IPS-15b (cell line): ENCODE measurements around the gene ZCCHC9.
"Not testable (repeated sequence)": the region's sequence is repeated elsewhere in the genome, so short reads cannot be mapped to it uniquely, and the experiment has no call there.

Experiments
- H3K27me3 ChIP-seq: one replicate; pipeline ENCODE4 v1.6.1; 2013; ENCODE audit warnings: low read length; ENCODE audit not compliant: control insufficient read depth, insufficient read depth
- H3K36me3 ChIP-seq: one replicate; pipeline ENCODE4 v1.6.1; 2013; ENCODE audit warnings: low read length; ENCODE audit not compliant: control insufficient read depth, insufficient read depth
- H3K4me1 ChIP-seq: one replicate; pipeline ENCODE4 v1.6.1; 2013; ENCODE audit warnings: mild to moderate bottlenecking, low read length; ENCODE audit not compliant: control insufficient read depth, insufficient read depth
- H3K4me3 ChIP-seq: one replicate; pipeline ENCODE4 v1.5.1; 2013; ENCODE audit warnings: low read depth, low read length
- H3K9ac ChIP-seq: one replicate; pipeline ENCODE4 v1.6.1; 2013; ENCODE audit warnings: low read depth, mild to moderate bottlenecking, low read length
- H3K9me3 ChIP-seq: one replicate; pipeline ENCODE4 v1.6.1; 2013; ENCODE audit warnings: mild to moderate bottlenecking, low read length; ENCODE audit not compliant: control insufficient read depth, insufficient read depth

The ZCCHC9 gene

DNA sequence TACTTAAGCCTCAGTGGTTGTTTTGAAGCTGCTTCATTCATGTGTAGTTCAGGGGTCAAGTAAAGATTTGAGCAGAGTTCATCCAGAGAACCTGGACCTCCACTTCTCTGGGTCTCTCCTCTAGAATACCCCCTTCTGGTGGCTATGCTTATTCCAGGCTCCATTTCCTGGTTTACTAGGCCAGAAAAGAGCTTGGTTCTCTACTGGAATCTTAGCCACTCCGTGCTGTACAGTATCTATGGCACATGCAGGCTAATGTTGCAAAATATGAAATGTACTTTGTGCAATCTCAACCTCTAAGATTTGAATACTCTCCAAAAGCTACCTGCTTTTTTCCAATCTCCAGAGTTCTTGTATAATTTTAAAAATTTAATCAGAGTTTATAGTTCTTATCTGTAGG lies 17.4 kb upstream of the ZCCHC9 start:
- Histone ChIP-seq H3K4me3 (no peak overlapping the region), H3K36me3 (no peaks in the 10 kb centered on the region), H3K9ac (no peak overlapping the region), H3K4me1 (no peaks in the 10 kb centered on the region), H3K9me3 (no peaks in the 10 kb centered on the region), H3K27me3 (no peaks in the 10 kb centered on the region)

DNA sequence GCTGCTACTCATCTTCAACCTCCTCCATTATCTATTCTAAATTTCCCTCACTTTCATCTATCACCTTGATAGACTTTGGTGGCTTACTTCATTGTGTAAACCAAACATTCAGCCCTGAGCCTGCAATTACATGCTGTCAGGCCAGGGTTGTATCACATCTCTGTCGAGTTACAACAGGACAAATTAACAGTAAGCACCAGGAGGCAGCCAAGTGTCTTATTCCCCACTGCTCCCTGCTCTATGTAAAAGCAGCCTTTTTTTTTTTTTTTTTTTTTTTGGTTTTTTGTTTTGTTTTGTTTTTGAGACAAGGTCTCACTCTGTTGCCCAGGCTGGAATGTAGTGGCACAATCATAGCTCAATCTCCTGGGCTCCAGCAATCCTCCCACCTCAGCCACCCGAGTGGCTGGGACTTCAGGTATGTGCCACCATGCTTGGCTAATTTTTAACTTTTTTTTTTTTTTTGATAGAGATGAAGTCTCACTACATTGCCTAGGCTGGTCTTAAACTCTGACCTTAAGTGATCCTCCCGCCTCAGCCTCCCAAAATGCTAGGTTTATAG lies 15.2 kb upstream of the ZCCHC9 start:
- Histone ChIP-seq H3K9me3 (no peaks in the 10 kb centered on the region), H3K4me3 (no peak overlapping the region), H3K4me1 (no peaks in the 10 kb centered on the region), H3K36me3 (no peaks in the 10 kb centered on the region), H3K27me3 (no peaks in the 10 kb centered on the region), H3K9ac (no peak overlapping the region)

DNA sequence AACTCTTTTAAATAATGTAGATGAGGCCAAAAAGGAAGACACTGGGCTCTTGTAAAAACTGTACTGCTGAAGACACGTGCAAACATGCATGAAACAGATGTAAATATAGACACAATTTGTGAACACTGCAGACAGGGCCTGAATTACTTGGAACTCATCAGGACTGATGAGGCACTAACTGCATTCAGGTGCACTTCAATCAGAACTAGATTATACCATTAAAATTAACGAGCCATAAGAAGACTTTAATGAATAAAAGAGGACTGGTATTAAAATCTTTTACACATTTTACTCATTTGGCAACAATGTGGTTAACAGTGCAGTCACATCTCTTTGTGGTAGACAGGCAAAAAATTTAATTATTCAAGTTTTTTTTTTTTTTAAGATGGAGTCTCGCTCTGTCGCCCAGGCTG lies 13.4 kb upstream of the ZCCHC9 start:
- H3K4me1 ChIP-seq = no peaks in the 10 kb centered on the region
- H3K9ac ChIP-seq = no peak overlapping the region
- H3K9me3 ChIP-seq = no peaks in the 10 kb centered on the region
- H3K4me3 ChIP-seq = no peak overlapping the region
- no peaks in the 10 kb centered on the region for H3K36me3 ChIP-seq
- H3K27me3 ChIP-seq = no peaks in the 10 kb centered on the region

DNA sequence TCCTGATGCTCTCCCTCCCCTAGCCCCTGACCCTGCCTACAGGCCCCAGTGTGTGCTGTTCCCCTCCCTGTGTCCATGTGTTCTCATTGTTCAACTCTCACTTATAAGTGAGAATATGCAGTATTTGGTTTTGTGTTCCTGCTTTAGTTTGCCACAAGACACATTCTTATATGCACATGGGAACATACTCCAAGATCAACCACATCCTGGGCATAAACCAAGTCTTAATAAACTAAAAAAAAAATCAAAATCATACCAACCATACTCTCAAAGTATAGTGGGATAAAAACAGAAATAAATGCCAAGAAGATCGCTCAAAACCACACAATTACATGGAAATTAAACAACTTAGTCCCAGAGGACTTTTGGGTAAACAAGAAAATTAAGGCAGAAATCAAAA lies 11.2 kb upstream of the ZCCHC9 start:
- H3K4me3 ChIP-seq = no peak overlapping the region
- H3K4me1 ChIP-seq = no peaks in the 10 kb centered on the region
- H3K9me3 ChIP-seq = no peaks in the 10 kb centered on the region
- no peaks in the 10 kb centered on the region for H3K27me3 ChIP-seq
- H3K36me3 ChIP-seq = no peaks in the 10 kb centered on the region
- no peak overlapping the region for H3K9ac ChIP-seq

DNA sequence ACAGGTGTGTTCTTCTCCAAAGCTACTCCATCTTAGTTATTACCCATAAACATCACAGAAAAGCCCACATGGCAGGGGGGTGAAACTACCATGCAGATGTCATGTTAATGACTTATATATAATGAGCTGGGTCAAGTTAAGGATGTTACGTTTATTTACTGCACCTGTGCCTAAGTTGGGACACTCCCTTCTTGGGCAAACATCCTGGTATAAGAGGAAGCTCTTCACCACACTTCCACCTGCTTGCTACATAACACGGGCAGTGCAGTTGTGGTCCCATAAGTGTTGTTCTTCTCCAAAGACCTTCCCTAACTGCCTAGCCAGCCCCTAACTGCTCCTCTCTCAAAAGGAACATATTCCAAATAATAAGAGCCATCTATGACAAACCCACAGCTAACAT lies 9.3 kb upstream of the ZCCHC9 start:
- Histone ChIP-seq H3K4me1 (no peaks in the 10 kb centered on the region), H3K9me3 (no peaks in the 10 kb centered on the region), H3K36me3 (no peaks in the 10 kb centered on the region), H3K4me3 (no peak overlapping the region), H3K27me3 (no peaks in the 10 kb centered on the region), H3K9ac (no peak overlapping the region)

DNA sequence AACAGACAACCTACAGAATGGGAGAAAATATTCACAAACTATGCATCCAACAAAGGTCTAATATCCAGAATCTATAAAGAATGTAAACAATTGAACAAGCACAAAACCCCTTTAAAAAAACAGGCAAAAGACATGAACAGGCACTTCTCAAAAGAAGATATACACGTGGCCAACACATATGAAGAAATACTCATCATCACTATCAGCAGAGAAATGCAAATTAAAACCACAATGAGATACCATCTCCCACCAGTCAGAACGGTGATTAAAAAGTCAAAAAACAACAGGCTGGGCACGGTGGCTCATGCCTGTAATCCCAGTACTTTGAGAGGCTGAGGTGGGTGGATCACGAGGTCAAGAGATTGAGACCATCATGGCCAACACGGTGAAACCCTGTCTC lies 7.4 kb upstream of the ZCCHC9 start:
- not testable (repeated sequence) for H3K4me1 ChIP-seq, H3K9ac ChIP-seq, H3K9me3 ChIP-seq, H3K36me3 ChIP-seq, H3K4me3 ChIP-seq, H3K27me3 ChIP-seq

DNA sequence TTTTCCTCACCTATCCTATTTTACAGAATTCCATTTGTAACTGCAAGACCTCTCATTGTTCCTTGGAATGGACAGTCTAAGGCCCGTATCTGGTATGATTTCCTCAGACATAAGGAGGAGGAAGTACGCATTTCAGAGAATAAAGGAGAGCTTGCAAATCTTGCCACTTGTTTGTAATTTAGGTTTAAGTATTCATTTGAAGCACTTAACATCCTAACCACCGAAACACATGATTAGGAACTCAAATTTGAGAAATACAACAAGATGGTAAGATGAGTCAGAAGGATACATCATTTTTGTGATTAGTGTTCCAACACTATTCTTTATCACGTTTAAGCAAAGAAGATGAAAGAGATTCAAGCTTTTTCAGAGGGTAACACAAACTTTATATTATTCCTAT lies 3.9 kb upstream of the ZCCHC9 start:
- Histone ChIP-seq H3K27me3 (no peaks in the 10 kb centered on the region), H3K9ac (no peak overlapping the region), H3K36me3 (no peaks in the 10 kb centered on the region), H3K4me3 (no peak overlapping the region), H3K9me3 (no peaks in the 10 kb centered on the region), H3K4me1 (peaks cover 7% of the 10 kb centered on the region)

DNA sequence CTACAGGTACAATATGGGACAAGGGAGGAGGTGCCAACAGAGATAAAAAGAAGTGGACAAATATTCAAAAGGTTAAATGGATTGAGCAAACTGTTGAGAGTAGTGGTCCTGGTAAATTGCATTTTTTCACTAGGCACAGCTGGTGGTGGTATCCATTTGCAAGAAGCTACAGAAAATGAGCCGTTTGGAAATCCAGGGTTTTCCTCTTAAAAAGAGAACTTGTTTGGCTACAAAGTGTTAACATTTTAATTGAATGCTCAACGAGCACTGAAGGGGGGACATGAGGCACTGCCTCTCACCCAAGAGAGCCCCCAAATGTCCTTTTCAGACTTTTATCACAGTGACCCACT lies 491 bp upstream of the ZCCHC9 start:
- Histone ChIP-seq H3K4me3 (peak overlapping the region; percentile 75), H3K9ac (peak overlapping the region; percentile 97), H3K27me3 (no peaks in the 10 kb centered on the region), H3K36me3 (no peaks in the 10 kb centered on the region), H3K9me3 (no peaks in the 10 kb centered on the region), H3K4me1 (peaks cover 7% of the 10 kb centered on the region)

DNA sequence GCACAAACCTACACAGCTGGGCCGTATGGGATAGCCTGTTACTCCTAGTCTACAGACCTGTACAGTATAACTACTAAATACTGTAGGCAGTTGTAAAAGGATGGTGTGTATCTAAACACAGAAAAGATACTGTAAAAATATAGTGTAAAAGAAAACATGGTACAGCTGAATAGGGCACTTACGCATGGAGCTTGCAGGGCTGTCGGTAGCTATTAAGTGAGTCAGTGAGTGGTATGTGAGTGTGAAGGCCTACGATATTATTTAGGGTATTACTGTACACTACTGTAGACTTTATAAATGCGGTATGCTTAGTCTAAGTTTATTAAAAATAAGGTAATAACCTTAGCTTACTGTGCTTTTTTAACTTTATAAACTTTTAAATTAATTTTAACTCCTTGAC lies 1.2 kb downstream of the ZCCHC9 start:
- no peaks in the 10 kb centered on the region for H3K27me3 ChIP-seq
- peaks cover 7% of the 10 kb centered on the region for H3K4me1 ChIP-seq
- peak overlapping the region; percentile 75 for H3K4me3 ChIP-seq
- no peaks in the 10 kb centered on the region for H3K36me3 ChIP-seq
- H3K9ac ChIP-seq = no peak overlapping the region
- no peaks in the 10 kb centered on the region for H3K9me3 ChIP-seq

DNA sequence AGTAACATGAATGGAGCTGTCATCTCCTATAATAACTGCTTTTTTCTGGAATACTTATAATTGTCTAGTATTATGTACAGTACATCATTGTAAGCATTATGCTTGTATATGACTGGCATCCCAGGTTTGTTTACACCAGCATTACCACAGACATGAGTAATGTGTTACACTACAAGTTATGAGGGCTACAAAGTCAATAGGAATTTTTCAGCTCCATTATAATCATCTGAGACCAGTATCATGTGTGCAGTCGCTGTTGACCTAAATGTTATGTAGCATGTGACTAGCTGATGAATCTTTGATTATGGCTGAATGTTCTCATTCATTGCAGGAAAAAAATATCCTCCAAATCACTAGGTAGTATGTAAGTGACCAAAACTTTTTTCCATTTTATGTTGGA lies 2.2 kb downstream of the ZCCHC9 start:
- Histone ChIP-seq H3K36me3 (no peaks in the 10 kb centered on the region), H3K4me1 (peaks cover 7% of the 10 kb centered on the region), H3K27me3 (no peaks in the 10 kb centered on the region), H3K4me3 (no peak overlapping the region), H3K9me3 (no peaks in the 10 kb centered on the region), H3K9ac (no peak overlapping the region)

DNA sequence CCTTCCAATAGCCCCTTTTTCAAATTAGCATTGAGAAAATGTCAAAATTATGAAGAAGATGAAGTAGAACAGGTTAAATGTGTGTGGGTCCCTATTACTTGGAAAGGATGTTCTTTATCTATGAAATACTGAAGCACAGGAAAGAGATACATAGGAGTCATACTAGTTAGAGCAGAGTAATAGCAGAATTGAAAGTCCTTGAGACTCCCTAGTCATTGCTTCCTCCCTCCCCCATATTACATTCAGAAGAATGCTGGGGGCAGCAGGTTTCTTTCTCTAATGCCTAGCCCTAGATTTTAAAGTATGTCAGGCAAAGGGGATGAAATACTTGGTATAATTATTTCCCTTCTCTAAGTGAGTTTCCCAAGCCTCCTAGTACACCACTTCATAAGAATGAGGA lies 4.4 kb downstream of the ZCCHC9 start:
- Histone ChIP-seq H3K9ac (no peak overlapping the region), H3K4me3 (no peak overlapping the region), H3K36me3 (no peaks in the 10 kb centered on the region), H3K4me1 (no peaks in the 10 kb centered on the region), H3K27me3 (no peaks in the 10 kb centered on the region), H3K9me3 (no peaks in the 10 kb centered on the region)

DNA sequence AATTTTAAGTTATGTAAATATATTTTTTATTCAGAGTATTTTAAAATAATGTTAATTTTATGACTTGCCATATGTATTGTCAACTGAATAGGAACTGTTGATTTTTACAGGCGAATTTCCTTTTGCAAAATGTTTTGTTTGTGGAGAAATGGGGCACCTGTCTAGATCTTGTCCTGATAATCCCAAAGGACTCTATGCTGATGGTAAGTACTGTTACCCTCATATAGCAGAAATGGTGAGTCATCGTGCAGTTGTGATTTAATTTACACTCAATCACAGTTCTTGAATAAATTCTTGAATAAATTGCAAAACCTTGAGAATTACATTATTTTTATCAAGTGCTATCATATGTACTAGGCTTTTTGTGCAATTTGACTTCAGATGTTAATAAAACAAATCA lies 7.4 kb downstream of the ZCCHC9 start:
- Histone ChIP-seq H3K27me3 (no peaks in the 10 kb centered on the region), H3K4me3 (no peak overlapping the region), H3K9me3 (no peaks in the 10 kb centered on the region), H3K9ac (no peak overlapping the region), H3K4me1 (no peaks in the 10 kb centered on the region), H3K36me3 (no peaks in the 10 kb centered on the region)
